Stimulated activated CD4-positive, alpha-beta T cell treated with anti-CD3 and anti-CD28 coated beads, Interleukin-1b, Interleukin-23, amount 100 ng/mL, for 4 hours (primary cell): ENCODE results near the gene RBFOX1.

Source experiments
- DNase-seq, 2 donors: peaks; one replicate each; pipeline ENCODE4 v3.0.0-alpha.2; 2020; ENCODE audit warnings: low read depth in 2 of 2

RBFOX1 gene

GRCh38 chr16:7332611-7333010, at the start of gene RBFOX1:
RBFOX1 (plus strand) TSS chr16:7332845.
- no peak for DNase-seq

- no peak for DNase-seq
Measured at GRCh38 chr16:7284780-7285179, 47.9 kb upstream of the RBFOX1 start.

- no peak for DNase-seq
Measured at GRCh38 chr16:7285520-7285919, 47.1 kb upstream of the RBFOX1 start.

GRCh38 chr16:7289299-7289698, 43.3 kb upstream of the RBFOX1 start:
- DNase-seq: no peak

GRCh38 chr16:7290682-7291081, 42.0 kb upstream of the RBFOX1 start:
- DNase-seq: no peak

- no peak for DNase-seq
Measured at GRCh38 chr16:7294020-7294419, 38.6 kb upstream of the RBFOX1 start.

GRCh38 chr16:7303052-7303610, 29.5 kb upstream of the RBFOX1 start:
- no peak for DNase-seq

GRCh38 chr16:7303660-7304200, 28.9 kb upstream of the RBFOX1 start:
- DNase-seq: no peak

- DNase-seq: no peak
Measured at GRCh38 chr16:7304279-7304678, 28.4 kb upstream of the RBFOX1 start.

GRCh38 chr16:7304958-7305357, 27.7 kb upstream of the RBFOX1 start:
- no peak for DNase-seq

GRCh38 chr16:7313170-7313569, 19.5 kb upstream of the RBFOX1 start:
- DNase-seq: no peak

- no peak for DNase-seq
Measured at GRCh38 chr16:7314163-7314562, 18.5 kb upstream of the RBFOX1 start.

GRCh38 chr16:7315813-7316212, 16.8 kb upstream of the RBFOX1 start:
- no peak for DNase-seq

GRCh38 chr16:7316281-7316888, 16.3 kb upstream of the RBFOX1 start:
- DNase-seq: no peak

GRCh38 chr16:7317982-7318381, 14.7 kb upstream of the RBFOX1 start:
- DNase-seq: no peak

- DNase-seq: no peak
Measured at GRCh38 chr16:7318686-7319085, 14.0 kb upstream of the RBFOX1 start.

GRCh38 chr16:7319514-7319913, 13.1 kb upstream of the RBFOX1 start:
- DNase-seq: no peak

GRCh38 chr16:7321661-7322060, 11.0 kb upstream of the RBFOX1 start:
- DNase-seq: no peak

GRCh38 chr16:7324321-7324720, 8.3 kb upstream of the RBFOX1 start:
- DNase-seq: no peak

- DNase-seq: no peak
Measured at GRCh38 chr16:7325834-7326233, 6.8 kb upstream of the RBFOX1 start.

- no peak for DNase-seq
Measured at GRCh38 chr16:7330709-7331108, 1.9 kb upstream of the RBFOX1 start.

GRCh38 chr16:7331997-7332396, 648 bp upstream of the RBFOX1 start:
- no peak for DNase-seq

- DNase-seq: no peak
Measured at GRCh38 chr16:7333180-7333725, 608 bp downstream of the RBFOX1 start.
